Psoas muscle (tissue), 8 donors: ENCODE data around the gene PFKL. TPM values are rescaled to one million over a fixed set of nuclear protein-coding genes. Genes with fewer than 3 reads are reported as not detected.

Experiments used
- ATAC-seq, 4 donors: fragments of 200-7000 bp; cut with Tn5 transposase; one replicate each; pipeline ENCODE4 v1.9.1; 2020; ENCODE audit warnings: moderate library complexity in 3 of 4, mild to moderate bottlenecking in 2 of 4
- DNase-seq, 2 donors: peaks; one replicate each; pipeline ENCODE4 v3.0.0-alpha.2; 2020
- H3K27ac ChIP-seq: fragments of 200-600 bp; one replicate; pipeline ENCODE4 v1.8.0; 2022
- H3K27me3 ChIP-seq, 3 donors: fragments of 200-600 bp in 1 of 3; one replicate each; pipeline versions ENCODE4 v1.6.1 to v1.8.0; 2013 to 2022; ENCODE audit warnings: low read length in 2 of 3, mild to moderate bottlenecking in 2 of 3, moderate library complexity in 1 of 3; ENCODE audit not compliant: insufficient read depth in 3 of 3
- H3K36me3 ChIP-seq, 2 donors: fragments of 200-600 bp in 1 of 2; one replicate each; pipeline versions ENCODE4 v1.6.1 to v1.8.0; 2013 to 2022; ENCODE audit warnings: low read depth in 1 of 2, mild to moderate bottlenecking in 1 of 2, moderate library complexity in 1 of 2; ENCODE audit not compliant: insufficient read depth in 1 of 2
- H3K4me1 ChIP-seq: fragments of 200-600 bp; one replicate; pipeline ENCODE4 v1.8.0; 2022
- H3K4me3 ChIP-seq: fragments of 200-600 bp; one replicate; pipeline ENCODE4 v1.8.0; 2022; ENCODE audit warnings: mild to moderate bottlenecking
- H3K9me3 ChIP-seq: fragments of 200-600 bp; one replicate; pipeline ENCODE4 v1.8.0; 2022
- CTCF ChIP-seq: fragments of 200-600 bp; IDR thresholded peaks from one replicate; pipeline ENCODE4 v1.8.0; 2022; ENCODE audit warnings: antibody characterized with exemption
- WGBS, 3 donors: extraction: QIAGEN DNeasy Blood & Tissue Kit; methylation state at CpG; one replicate each; pipeline versions ENCODE4 v1.1.6 to v1.1.7; 2013; 5-methylcytosine and 5-hydroxymethylcytosine counted together
- intact Hi-C, 2 donors: fragments of 100-400 bp; cut with DNase I; formaldehyde crosslinking; loops; one replicate each; pipeline versions ENCODE4 v1.11.0 to v1.14.2; 2022
- polyA plus RNA-seq, 3 donors: library from polyadenylated mRNA; stranded (reverse); fragments of 200-250 nt; gene quantifications; one replicate each; pipeline ENCODE4 v1.2.3, GENCODE V29; 2013
- total RNA-seq, 4 donors: library from RNA; stranded (reverse); fragmentation: NEBNext Ultra II Directional in 2 of 4; extraction: Animal tissue kit (Norgen Biotek cat#: 25700) in 2 of 4; gene quantifications; one replicate each; pipeline versions ENCODE4 v1.2.1 to v1.2.4, GENCODE V29; 2021 to 2023
- donor health status: healthy with polysubstance abuse.
- donor health status: DM: no; HTN: no; CAD: no; lungs with moderate emphysema.
- donor health status: Bipolar disorder and iron deficiency.
- donor health status: healthy.
- donor health status: DM: yes; HTN: yes; CAD: no.
- donor health status: DM: no; HTN: no; CAD: no.
- donor health status: DM: no; HTN: no; CAD: no.
- donor health status: DM: yes; HTN: yes; CAD: no.

Gene PFKL
- total and polyA plus RNA-seq, 7 donors: 9.2 to 33.6 (median 21.2) TPM

DNA sequence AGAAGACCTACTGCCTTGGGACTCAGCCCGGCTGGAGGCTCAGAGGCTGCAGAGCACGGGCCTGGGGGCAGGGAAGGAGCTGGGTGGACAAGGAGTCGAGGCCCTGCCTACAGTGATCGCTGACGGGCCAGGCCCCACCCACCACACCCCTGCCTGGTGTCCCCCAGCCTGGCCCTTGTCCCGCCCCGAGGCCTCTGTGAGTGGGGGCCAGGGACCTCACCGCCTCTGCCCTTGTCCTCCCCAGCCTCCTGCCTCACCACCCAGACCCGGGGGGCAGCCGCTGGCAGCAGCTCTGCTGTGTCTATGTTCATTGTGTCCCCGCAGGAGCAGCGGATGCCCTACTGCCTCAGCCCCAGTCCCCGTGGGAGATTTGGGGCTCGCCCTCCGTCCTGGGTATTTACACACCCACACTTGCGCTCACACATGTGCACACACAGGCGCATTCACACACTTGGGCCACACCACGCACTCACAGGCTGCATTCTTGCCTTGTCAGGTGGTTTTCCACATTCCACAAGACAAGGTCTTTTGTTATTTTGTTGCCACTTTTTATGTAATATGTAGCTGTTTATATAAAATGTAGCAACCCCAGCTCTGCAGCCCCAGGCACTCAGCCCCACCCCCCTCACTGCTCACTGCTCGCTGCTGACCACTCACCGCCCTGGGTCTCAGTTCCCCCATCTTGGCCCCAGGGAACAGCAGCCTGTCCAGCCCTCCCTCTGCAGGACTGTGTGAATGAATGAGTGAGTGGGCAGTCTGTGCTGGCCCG, 7.3 kb downstream of the PFKL start:
- Histone ChIP-seq H3K36me3 (peaks cover 0 to 18% of the 10 kb centered on the region in 2 donors), H3K4me3 (no peak overlapping the region)
- intact Hi-C loops: no loop called here

DNA sequence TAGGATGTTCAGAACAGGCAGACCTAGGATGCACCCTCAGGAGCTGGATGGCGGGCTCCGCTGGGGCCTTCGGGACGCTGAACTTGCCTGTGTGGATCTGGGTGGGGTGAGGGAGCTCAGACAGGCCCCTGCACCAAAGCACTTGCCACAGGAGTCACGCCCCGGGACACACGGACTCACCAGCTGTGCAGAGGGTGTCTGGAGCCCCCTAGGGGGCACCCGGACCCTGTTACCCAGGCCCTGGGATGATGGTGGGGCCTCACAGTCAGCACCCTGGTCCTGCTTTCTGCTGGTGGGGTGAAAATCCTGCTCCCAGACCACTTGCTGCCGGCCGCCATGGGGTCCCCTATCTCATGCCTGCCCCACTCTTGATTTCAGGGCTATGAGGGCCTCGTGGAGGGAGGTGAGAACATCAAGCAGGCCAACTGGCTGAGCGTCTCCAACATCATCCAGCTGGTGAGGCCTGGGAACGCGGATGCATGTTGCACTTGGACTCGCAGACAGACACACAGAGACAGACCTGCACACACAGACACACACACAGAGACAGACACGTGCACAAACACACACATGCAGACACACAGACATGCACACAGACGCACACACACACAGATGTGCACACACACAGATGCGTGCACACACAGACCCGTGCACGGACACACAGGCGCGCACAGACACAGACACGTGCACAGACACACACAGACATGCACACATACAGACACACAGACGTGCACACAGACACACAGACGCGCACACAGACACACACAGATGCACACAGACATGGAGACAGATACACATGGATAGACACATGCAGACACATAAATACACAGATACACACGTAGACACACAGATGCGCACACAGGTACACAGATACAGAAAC, 11.0 kb downstream of the PFKL start:
- WGBS, 3 donors: 91 to 94% (median 92%) methylated on average over 23 to 28 of the region's 28 CpGs

More for the DNA sequence above, 7.3 kb downstream of the PFKL start:
- H3K27me3 ChIP-seq: no peaks in the 10 kb centered on the region
- H3K9me3 ChIP-seq: no peaks in the 10 kb centered on the region
- H3K4me1 ChIP-seq: peaks cover 6% of the 10 kb centered on the region
- WGBS, 3 donors: 88 to 92% (median 88%) methylated on average over 17 to 21 of the region's 21 CpGs
- no peak for ATAC-seq
- H3K27ac ChIP-seq: no peak overlapping the region
- TF ChIP-seq CTCF: no peak
- no peak for DNase-seq

DNA sequence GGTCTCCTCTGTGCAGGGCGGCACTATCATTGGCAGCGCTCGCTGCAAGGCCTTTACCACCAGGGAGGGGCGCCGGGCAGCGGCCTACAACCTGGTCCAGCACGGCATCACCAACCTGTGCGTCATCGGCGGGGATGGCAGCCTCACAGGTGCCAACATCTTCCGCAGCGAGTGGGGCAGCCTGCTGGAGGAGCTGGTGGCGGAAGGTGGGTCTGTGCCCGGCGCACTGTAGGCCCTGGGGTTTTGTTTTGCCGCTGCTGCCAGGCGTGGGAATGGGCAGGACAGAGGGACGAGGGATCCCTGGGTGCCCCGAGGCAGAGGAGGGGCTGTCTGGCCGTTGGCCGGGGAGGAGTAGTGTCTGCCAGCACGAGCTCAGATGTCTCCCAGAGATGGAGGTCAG, 12.2 kb downstream of the PFKL start:
- intact Hi-C loops: no loop called here
- Histone ChIP-seq H3K9me3 (no peaks in the 10 kb centered on the region), H3K27me3 (no peaks in the 10 kb centered on the region), H3K27ac (no peak overlapping the region), H3K4me3 (no peak overlapping the region), H3K4me1 (no peaks in the 10 kb centered on the region), H3K36me3 (peaks cover 0 to 42% of the 10 kb centered on the region in 2 donors)
- WGBS, 3 donors: 85 to 92% (median 90%) methylated on average over 17 to 22 of the region's 22 CpGs
- DNase-seq (no peak), ATAC-seq (no peak)
- TF ChIP-seq CTCF: no peak

More for the DNA sequence above, 11.0 kb downstream of the PFKL start:
- no peak for TF ChIP-seq CTCF
- Histone ChIP-seq H3K4me3 (no peak overlapping the region), H3K36me3 (peaks cover 0 to 37% of the 10 kb centered on the region in 2 donors), H3K9me3 (no peaks in the 10 kb centered on the region), H3K27ac (no peak overlapping the region), H3K4me1 (no peaks in the 10 kb centered on the region), H3K27me3 (no peaks in the 10 kb centered on the region)
- ATAC-seq (no peak), DNase-seq (no peak)
- intact Hi-C loops: no loop called here

- Histone ChIP-seq H3K9me3 (no peaks in the 10 kb centered on the region), H3K27ac (no peak overlapping the region), H3K4me3 (no peak overlapping the region), H3K36me3 (peaks cover 0 to 44% of the 10 kb centered on the region in 2 donors), H3K4me1 (no peaks in the 10 kb centered on the region), H3K27me3 (no peaks in the 10 kb centered on the region)
- no peak for TF ChIP-seq CTCF
- 90 to 96% (median 96%) methylated on average over 16 to 19 of the region's 19 CpGs for WGBS, 3 donors
- ATAC-seq: no peak
- DNase-seq: no peak
- intact Hi-C loops: no loop called here
Measured at GRCh38 chr21:44312716-44313115, 12.9 kb downstream of the PFKL start.
